Nucleus accumbens (tissue), 56 donors: Measurements from ENCODE around the gene RAPGEF5.

Experiments
- DNase-seq, 56 donors: peaks; one replicate each; lab custom pipeline; 2025; lab: John Stamatoyannopoulos, UW

RAPGEF5 gene

GRCh38 chr7:22173685-22174573 is 183.0 kb downstream of the RAPGEF5 start:
- peak in 1 of 56 donors; percentile 13 for DNase-seq

GRCh38 chr7:22168129-22168634 is 188.8 kb downstream of the RAPGEF5 start:
- no peak for DNase-seq

GRCh38 chr7:22167482-22167881 is 189.5 kb downstream of the RAPGEF5 start:
- DNase-seq: no peak

- no peak for DNase-seq
Observed at GRCh38 chr7:22166928-22167327, 190.0 kb downstream of the RAPGEF5 start.

GRCh38 chr7:22159341-22159740 is 197.6 kb downstream of the RAPGEF5 start:
- no peak for DNase-seq

- DNase-seq: peak in 3 of 56 donors; percentile 16 to 24 (median 22)
Observed at GRCh38 chr7:22157552-22157951, 199.4 kb downstream of the RAPGEF5 start.

- DNase-seq: peak in 1 of 56 donors; percentile 52
Observed at GRCh38 chr7:22156205-22156604, 200.7 kb downstream of the RAPGEF5 start.

GRCh38 chr7:22154143-22154529 is 202.8 kb downstream of the RAPGEF5 start:
- peak in 1 of 56 donors; percentile 30 for DNase-seq

- DNase-seq: peak in 1 of 56 donors; percentile 63
Observed at GRCh38 chr7:22153432-22154142, 203.4 kb downstream of the RAPGEF5 start.

GRCh38 chr7:22152690-22153089 is 204.3 kb downstream of the RAPGEF5 start:
- DNase-seq: no peak

GRCh38 chr7:22151901-22152300 is 205.1 kb downstream of the RAPGEF5 start:
- DNase-seq: no peak

- DNase-seq: no peak
Observed at GRCh38 chr7:22150221-22150620, 206.7 kb downstream of the RAPGEF5 start.

- no peak for DNase-seq
Observed at GRCh38 chr7:22147868-22148267, 209.1 kb downstream of the RAPGEF5 start.

- DNase-seq: no peak
Observed at GRCh38 chr7:22146961-22147512, 209.9 kb downstream of the RAPGEF5 start.

- no peak for DNase-seq
Observed at GRCh38 chr7:22144950-22145349, 212.0 kb downstream of the RAPGEF5 start.

GRCh38 chr7:22143491-22143890 is 213.5 kb downstream of the RAPGEF5 start:
- DNase-seq: peak in 13 of 56 donors; percentile 16 to 65 (median 35)

- DNase-seq: peak in 1 of 56 donors; percentile 31
Observed at GRCh38 chr7:22142572-22142971, 214.4 kb downstream of the RAPGEF5 start.

- no peak for DNase-seq
Observed at GRCh38 chr7:22141355-22141754, 215.6 kb downstream of the RAPGEF5 start.

- DNase-seq: no peak
Observed at GRCh38 chr7:22140578-22140977, 216.4 kb downstream of the RAPGEF5 start.

- no peak for DNase-seq
Observed at GRCh38 chr7:22138886-22139285, 218.1 kb downstream of the RAPGEF5 start.

- DNase-seq: no peak
Observed at GRCh38 chr7:22138106-22138505, 218.8 kb downstream of the RAPGEF5 start.
